Activated CD8-positive, alpha-beta memory T cell treated with anti-CD3 and anti-CD28 coated beads, Interleukin-2, amount 50 U/mL, for 48 hours (primary cell): ENCODE data around the gene SNAPC3.

Experiments used
- DNase-seq: peaks from one replicate; pipeline ENCODE4 v3.0.0-alpha.2; 2020

Gene SNAPC3

GRCh38 chr9:15498246-15498995 is 75.7 kb downstream of the SNAPC3 start:
- no peak for DNase-seq

GRCh38 chr9:15499139-15499538 is 76.5 kb downstream of the SNAPC3 start:
- no peak for DNase-seq

GRCh38 chr9:15501179-15501578 is 78.5 kb downstream of the SNAPC3 start:
- DNase-seq = no peak

GRCh38 chr9:15501803-15502202 is 79.1 kb downstream of the SNAPC3 start:
- no peak for DNase-seq

- no peak for DNase-seq
Observed at GRCh38 chr9:15505921-15506320, 83.2 kb downstream of the SNAPC3 start.

GRCh38 chr9:15509931-15510788 is 87.5 kb downstream of the SNAPC3 start:
- peak; percentile 73 for DNase-seq

- peak; percentile 93 for DNase-seq
Observed at GRCh38 chr9:15510789-15511575, 88.3 kb downstream of the SNAPC3 start, which contains the start of gene PSIP1. PSIP1 (minus strand) TSS chr9:15510970; CDS start chr9:15510188, 782 bp downstream.
